GM18526 (cell line): Measurements from ENCODE around the gene SCN2B.

Source experiments
- POLR2A ChIP-seq: IDR thresholded peaks from 3 replicates; pipeline ENCODE4 v1.6.1; 2011; ENCODE audit not compliant: insufficient read length; ENCODE audit errors: extremely low read depth

SCN2B gene

DNA sequence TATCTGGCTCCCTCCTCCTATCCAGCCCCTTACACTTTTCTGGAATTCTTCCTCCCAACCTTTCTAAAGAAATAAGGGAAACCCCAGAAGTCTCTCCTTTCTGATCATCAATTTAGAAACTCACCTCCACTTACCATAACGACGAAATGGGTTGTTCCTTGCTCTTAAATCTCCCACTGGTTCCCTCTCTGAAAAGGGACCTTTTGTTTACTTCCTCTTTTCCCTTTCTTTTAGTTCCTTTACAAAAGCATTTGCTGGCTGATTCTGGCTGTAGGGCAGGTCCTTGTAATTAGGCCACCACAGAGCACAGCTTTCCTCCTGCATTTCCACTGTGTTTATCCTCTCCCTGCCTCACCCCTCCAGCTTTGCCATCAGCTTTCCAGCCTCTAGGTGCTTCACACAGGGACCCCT, 36.3 kb upstream of the SCN2B start:
- TF ChIP-seq POLR2A, result no peak

DNA sequence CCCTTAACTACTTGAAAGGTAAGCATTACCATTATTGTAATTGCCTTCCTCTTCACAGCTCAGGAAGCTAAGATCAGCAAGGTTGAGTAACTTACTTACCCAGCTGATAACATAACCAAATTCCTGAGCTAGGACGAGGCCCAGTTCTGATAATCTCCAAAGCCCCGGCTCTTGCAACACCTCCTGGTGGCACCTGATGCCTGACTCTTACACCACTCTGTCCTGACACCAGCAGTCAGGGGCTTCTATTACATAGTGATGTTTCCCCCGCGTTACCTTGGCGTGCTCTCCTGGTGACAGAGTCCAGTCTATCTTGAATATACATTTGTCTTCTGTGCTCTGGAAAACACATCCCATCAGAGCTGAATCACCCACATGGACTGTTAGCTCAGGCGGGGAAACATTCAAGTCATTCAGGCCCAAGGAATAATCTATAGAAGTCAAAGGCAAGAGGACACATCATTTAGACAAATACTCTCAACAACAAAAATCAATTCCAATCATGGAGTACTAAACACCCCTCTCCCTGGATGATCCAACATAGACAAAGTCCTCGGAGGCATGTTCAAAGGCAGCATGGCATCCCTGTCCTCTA, 35.8 kb upstream of the SCN2B start:
- TF ChIP-seq POLR2A, result no peak

DNA sequence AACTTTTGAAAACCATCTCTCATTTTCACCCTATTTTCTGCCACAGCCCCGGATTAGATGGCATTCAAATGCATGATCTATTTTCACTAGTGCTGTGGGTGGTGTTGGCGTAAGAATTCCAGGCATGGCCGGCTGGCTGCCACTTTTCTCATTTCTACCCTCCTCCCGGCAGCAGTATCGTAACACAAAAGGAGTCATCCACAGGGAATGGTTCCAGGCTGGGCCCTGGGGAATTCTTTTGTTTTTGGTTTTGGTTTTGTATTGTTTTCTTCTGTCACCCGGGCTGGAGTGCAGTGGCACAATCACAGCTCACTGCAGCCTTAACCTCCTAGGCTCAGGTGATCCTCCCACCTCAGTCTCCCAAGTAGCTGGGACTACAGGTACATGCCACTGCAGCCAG, 34.6 kb upstream of the SCN2B start:
- no peak for TF ChIP-seq POLR2A

DNA sequence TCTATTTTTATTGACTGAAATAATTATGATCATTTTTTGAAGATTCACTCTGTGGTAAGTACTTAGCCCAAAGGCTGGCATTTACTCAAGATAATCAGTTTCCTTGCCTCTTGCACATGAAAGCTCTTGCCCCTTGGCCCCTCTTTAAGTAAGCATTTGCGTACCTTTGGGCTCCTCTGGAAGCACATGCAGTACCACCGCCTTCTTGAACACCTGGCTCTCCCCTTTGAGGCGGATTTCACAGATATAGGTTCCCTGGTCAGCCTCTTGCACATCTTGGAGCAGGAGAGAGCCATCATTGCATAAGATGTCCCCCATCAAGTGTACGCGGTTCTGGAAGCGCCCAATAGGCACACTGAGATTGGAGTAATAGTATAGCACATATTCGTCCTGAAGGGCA, 33.9 kb upstream of the SCN2B start:
- no peak for TF ChIP-seq POLR2A

DNA sequence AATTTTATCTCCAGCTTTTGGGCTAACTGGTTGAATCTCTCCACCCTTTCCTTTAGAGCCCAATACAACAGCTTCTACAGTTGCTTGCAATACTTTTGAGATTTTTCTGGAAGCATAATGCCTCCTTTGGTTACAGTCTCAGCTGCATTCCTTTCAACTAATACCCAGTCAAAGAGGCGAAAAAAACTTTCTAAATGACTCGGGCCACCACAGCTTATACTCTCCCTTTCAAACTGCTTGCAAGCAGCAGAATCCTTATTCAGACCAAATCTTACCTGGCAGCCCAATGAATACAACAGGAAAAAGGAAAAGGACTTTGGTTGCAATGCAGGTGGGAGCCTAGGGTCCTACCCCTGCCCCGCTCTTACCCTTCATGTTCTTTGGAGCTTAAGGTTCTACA, 32.6 kb upstream of the SCN2B start:
- TF ChIP-seq POLR2A, result no peak

DNA sequence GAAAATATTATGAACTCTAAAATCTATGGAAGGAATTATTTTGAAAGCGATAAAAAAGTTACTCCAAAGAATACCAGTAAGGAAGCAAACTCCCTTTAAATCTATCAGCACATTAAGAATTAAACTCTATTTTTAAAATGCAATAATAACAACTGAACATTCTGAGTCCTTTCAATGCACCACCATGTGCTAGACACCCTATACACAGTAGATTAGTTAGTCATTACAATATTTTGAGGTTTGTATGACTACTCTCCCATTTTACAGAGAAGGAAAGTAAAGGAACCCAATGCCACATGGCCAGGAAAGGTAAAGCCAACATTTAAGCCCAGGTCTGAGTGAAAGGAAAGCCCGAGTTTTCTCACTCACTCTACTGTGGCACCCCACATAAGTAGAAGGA, 30.6 kb upstream of the SCN2B start:
- TF ChIP-seq POLR2A, result no peak

DNA sequence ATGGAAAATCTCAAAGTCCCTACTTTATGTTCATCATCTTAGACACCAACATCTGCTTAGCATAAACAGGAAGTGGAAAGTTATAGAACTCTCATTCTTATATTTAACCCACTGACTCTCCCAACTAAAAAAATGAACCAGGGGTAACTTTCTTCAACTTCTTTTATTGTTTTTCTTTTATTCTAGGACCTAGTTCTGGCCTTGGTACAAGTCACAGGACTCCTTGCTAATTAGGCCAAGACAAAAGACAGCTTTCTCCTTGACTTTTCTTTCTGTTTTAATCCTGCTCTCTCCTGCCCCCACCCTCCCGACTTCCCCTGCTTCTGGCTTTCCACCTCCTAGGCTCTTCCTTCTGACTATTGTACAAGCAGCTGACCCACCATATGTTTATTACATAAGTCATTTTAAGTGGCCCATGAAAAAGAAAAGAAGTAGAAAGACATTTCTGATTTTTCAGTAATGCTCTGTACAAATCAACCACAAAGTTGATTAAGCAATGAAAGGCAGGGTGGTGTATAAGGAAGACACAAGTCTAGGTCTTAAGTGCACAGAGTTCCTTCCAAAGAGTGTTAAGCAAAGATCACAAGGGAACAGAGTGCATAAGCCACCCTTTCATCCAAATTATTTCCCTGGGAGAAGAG, 30.1 kb upstream of the SCN2B start:
- no peak for TF ChIP-seq POLR2A

DNA sequence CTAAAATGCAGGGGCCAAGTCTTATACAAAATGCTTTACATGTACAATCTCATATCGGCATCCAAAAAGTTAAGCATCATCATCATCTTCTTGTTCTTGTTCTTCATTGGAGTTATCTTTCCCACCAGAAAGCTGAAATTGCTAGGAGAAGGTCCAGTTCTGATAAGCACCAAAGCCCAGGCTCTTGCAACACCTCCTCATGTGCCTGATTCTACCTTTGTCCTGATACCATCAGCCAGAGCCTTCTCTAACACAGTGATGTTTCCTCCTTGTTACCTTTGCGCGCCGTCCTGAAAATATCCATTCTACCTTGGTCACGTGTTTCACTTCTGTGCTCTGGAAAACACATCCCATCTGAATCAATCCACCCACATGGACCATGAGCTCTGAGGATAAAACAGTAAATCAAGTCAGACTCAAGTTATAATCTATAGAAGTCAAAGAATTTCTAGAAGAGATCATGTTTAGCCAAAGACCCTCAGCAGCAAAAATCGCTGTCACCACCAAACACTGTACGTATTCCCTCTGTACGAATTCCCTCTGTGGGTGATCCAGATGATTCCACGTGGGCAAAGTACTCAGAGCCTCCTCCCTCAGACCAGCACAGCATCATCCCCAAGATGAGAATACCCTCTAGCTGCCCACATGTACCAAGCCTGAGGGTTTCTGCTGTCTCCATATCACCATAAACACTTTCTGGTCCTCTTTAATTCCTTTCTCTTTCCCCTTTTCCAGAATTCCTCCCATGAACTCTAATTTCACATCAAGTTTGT, 29.4 kb upstream of the SCN2B start:
- no peak for TF ChIP-seq POLR2A

DNA sequence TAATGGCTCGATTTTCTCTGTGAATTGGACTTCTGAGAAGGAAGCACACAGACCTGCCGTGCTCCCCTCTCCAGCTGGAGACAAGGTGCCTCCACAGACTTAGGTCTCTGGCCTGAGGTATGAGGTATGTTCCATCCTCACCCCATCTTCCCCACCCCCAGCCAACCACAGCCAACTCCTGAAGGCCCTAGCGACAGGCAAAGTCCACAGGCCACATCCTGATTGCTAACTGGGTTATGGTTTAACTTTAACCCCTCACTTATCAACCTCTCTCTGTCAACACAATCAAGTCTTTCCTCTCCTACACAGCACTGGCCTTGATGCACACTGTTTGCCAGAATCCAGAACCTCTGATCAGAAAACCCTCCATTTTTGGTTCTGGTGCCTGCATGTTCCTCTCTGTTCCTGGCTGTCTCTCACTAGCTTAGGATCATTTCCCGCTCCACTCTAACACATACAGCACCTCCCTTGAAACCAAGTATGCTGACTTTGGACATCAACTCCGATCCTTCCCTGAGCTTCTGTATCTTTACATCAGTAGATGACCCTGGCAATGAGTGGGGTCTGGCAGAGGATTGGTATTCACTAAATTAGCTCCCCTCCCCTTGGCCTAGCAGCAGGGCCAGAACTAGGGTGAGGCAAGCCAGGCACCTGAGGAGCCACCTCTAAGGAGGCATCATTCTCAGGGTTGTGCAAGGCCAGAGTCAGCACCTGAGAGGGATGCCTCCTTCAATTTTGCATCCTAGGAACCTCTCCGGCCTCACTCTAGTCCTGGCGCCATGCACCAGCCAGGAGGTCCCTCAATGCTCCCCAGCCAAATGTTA, 26.4 kb upstream of the SCN2B start:
- no peak for TF ChIP-seq POLR2A

DNA sequence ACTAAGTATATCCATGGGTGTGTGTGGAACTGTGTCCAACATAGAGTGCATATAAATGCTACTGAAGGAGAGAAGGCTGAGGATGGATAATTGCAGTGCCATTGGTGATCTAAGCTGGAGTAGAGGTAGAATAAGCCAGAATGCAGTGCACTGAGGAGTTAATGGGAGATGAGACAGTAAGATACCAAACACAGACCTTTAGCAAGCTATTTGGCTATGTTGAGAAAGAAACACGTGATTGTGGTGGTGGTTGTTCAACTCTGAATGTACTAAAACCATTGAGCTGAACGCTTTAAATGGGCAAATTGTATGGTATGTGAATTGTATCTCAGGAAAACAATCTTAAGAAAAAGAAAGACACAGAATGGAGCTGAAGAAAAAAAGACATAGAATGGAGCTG, 25.5 kb upstream of the SCN2B start:
- no peak for TF ChIP-seq POLR2A

DNA sequence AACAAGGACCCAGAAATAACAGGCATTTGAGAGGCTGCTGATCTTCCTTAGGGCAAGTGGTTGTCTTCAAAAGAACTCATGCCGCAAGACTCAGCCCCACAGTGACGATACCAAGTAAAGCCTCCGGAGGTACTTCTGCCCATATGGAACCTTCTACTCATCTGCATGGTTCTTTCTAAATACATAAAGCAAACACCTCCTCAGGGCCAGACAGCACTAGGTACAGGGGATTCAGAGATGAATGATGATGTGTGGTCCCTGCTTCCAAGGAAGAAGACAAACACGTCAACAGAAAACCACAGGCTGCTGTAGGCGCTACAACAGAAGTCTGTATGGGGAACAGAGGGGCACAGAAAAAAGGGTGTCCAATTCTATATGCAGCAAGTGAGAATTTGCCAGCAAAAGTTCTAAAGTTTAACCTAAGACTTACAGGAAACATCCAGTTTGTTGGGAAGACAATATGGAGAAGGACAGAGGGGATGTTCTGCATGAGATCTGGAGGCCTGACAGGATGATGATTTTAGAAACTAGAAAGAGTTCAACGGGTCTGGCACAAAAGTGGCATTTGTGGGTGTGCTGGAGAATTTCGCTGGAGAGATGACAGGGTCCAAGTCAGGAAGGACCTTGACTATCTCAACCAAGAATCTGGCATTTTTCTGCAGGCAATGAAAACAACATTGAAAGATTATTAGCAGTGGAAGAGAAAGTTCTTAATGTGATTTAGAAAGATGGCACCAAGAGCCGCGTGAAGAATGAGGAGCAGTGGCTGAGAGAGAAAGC, 24.7 kb upstream of the SCN2B start:
- TF ChIP-seq POLR2A, result no peak

DNA sequence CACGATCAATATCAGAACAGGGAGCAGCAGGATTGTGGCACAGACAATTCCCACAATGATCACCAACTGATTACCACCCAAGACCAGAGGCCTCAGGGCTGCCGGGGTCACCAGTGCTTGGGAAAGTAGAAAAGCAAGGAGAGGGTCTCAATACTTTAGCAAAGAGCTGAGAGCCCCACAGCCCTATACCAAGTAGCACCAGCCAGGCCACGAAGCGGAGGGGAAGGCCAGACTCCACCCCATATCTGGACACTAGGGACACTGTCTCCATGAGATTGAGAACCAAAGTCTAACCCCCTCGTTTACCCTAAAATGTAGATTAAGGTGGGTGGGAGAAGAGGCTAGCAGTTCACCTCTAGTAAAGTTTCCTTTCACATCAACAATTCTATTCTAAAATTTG, 24.1 kb upstream of the SCN2B start:
- TF ChIP-seq POLR2A, result no peak

DNA sequence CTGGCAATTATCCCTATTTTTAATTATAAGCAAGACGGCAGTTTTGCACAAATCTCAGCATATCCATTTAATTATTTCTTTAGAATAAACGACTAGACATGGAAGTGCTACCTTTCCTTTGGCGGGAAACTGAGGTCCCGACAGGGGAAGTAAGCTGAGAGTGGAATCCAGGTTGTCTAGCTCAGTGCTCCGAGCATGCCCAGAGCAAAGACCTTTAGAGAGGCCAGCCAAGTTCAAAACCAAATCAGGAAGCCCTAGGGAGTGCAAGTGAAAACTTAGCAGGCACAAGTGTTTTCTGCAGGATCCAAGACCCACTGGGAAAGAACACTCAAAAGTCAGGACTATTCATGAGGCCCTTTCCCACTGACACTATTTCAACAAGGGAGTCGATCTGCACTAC, 22.7 kb upstream of the SCN2B start:
- no peak for TF ChIP-seq POLR2A

DNA sequence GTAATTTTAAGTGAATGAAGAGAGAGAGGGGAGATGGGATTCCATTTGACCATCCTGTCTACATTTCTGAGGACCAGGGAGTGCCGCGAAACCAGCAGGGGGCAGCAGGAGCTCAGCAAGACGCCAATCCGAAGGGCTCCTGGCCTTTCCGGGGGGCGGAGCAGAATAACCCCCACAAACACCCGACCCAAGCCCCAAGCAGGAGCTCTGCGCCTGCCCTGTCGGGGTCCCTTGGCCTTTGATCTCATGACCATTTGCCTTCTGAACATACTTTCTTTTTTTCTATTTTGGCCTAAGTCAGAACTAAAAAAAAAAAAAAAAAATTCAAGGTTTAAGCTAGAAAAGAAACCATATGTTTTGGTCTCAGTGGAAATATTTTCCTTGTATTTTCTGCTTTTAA, 21.9 kb upstream of the SCN2B start:
- TF ChIP-seq POLR2A, result no peak
